HEK293 (cell line): ENCODE results near the gene CEP170B.

Experiments
- CTCF ChIP-seq: fragments of 450-650 bp; formaldehyde crosslinking; IDR thresholded peaks from 2 replicates; pipeline ENCODE4 v1.5.1; 2016; ENCODE audit warnings: missing biosample characterization, missing genetic modification characterization
- SP2 ChIP-seq: fragments of 450-650 bp; formaldehyde crosslinking; IDR thresholded peaks from 2 replicates; pipeline ENCODE4 v1.5.1; 2016; ENCODE audit warnings: missing biosample characterization, missing genetic modification characterization
- ZBTB26 ChIP-seq: fragments of 450-650 bp; formaldehyde crosslinking; optimal IDR thresholded peaks from 2 replicates; pipeline ENCODE3; 2016; ENCODE audit warnings: missing biosample characterization, mild to moderate bottlenecking, missing genetic modification characterization
- ZNF174 ChIP-seq: fragments of 450-650 bp; formaldehyde crosslinking; IDR thresholded peaks from 2 replicates; pipeline ENCODE4 v1.5.0; 2017; ENCODE audit warnings: missing biosample characterization, mild to moderate bottlenecking, missing genetic modification characterization
- ZNF274 ChIP-seq, 2 experiments: fragments of 200-500 bp in 1 of 2; fragments of 450-650 bp in 1 of 2; sonication (Bioruptor generic) in 1 of 2; formaldehyde crosslinking in 1 of 2; IDR thresholded peaks; 2 replicates each; pipeline versions ENCODE4 v1.5.1 to v1.6.1; 2014 to 2016; ENCODE audit warnings: borderline replicate concordance in 1 of 2, inconsistent platforms in 1 of 2, low read length in 1 of 2, missing biosample characterization in 1 of 2, missing genetic modification characterization in 1 of 2
- ZNF501 ChIP-seq: fragments of 450-650 bp; formaldehyde crosslinking; IDR thresholded peaks from 2 replicates; pipeline ENCODE4 v1.5.1; 2016; ENCODE audit warnings: missing biosample characterization, missing genetic modification characterization
- ZNF560 ChIP-seq: fragments of 450-650 bp; formaldehyde crosslinking; IDR thresholded peaks from 2 replicates; pipeline ENCODE4 v1.5.1; 2017; ENCODE audit warnings: missing biosample characterization, missing genetic modification characterization, borderline replicate concordance
- ZNF585B ChIP-seq: fragments of 450-650 bp; formaldehyde crosslinking; IDR thresholded peaks from 2 replicates; pipeline ENCODE4 v1.5.1; 2016; ENCODE audit warnings: missing biosample characterization, missing genetic modification characterization
- ZNF621 ChIP-seq: fragments of 450-650 bp; formaldehyde crosslinking; IDR thresholded peaks from 2 replicates; pipeline ENCODE4 v1.5.1; 2017; ENCODE audit warnings: missing biosample characterization, missing genetic modification characterization

GRCh38 chr14:104923640-104924420 lies 58.8 kb downstream of the CEP170B start:
- TF ChIP-seq SP2 (tag by site-specific recombination) = no peak
- TF ChIP-seq ZNF585B (tag by site-specific recombination) = no peak
- no peak for TF ChIP-seq ZNF174 (tag by site-specific recombination)
- TF ChIP-seq ZNF274 (IDR thresholded peaks at IDR 0.05; ENCODE audit: low read length) = no peak
- TF ChIP-seq ZNF274 (tag by site-specific recombination; IDR thresholded peaks at IDR 0.05; ENCODE audit: borderline replicate concordance) = no peak
- no peak for TF ChIP-seq ZBTB26 (tag by site-specific recombination)
- no peak for TF ChIP-seq ZNF560 (tag by site-specific recombination)
- no peak for TF ChIP-seq ZNF501 (tag by site-specific recombination)
- no peak for TF ChIP-seq ZNF621 (tag by site-specific recombination)
- TF ChIP-seq CTCF (tag by site-specific recombination) = no peak
